ENCODE results near the gene ESF1. TPM values are rescaled to one million over a fixed set of nuclear protein-coding genes. Genes with fewer than 3 reads are reported as not detected.
A peak's percentile ranks its signal among the peaks of the same experiment; 100 is the strongest.

ESF1 gene
- total RNA-seq, 3 donors from 2014 or later: 33.0 to 35.0 (median 33.2) TPM

DNA sequence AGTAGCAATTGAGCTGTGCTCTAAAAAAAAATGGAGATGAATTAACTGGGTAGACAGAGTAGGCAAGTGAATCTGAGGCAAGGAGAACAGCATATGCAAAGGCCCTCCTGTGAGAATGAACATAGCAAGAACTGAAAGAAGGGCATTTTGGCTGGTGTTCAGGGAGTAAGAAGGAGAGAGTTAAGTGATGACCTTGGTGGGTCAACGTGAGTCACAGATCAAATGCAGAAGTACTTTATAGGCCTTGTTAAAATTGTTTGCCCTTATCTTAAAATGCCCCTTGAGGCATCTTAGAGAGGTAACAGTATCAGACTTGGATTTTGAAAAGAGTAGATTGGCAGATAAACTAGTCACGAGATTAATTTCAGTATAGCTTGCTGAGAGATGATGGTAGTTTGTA lies 24.7 kb upstream of the ESF1 start:
- H3K36me3 Mint-ChIP-seq (ENCODE audit: insufficient read depth): peaks cover 24% of the 10 kb centered on the region
- H3K27me3 Mint-ChIP-seq (ENCODE audit: low read depth): no peaks in the 10 kb centered on the region
- ATAC-seq: no peak
- peaks cover 1% of the 10 kb centered on the region for H3K4me1 Mint-ChIP-seq (ENCODE audit: low read depth)
- H3K4me3 Mint-ChIP-seq: no peak overlapping the region
- DNase-seq: no peak
- H3K9me3 Mint-ChIP-seq: no peaks in the 10 kb centered on the region

DNA sequence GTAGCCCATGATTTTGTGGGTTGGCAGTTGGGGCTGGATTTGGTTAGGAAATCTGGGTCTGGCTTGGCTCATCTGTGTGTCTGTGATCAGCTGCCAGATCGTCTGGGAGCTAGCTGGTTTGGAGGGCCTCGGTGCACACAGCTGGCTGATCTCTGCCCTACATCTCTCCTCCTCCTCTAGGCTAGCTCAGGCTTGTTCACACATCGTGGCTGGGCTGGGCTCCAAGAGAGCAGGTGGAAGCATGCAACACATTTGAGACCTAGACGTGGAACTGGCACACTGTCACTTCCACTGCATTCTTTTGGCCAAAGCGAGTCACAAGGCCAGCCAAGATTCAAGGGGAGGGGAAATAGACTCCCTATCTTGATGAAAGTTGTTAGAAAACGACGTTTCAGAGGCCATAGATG lies 16.0 kb upstream of the ESF1 start:
- no peak for ATAC-seq
- DNase-seq: no peak
- no peaks in the 10 kb centered on the region for H3K27me3 Mint-ChIP-seq (ENCODE audit: low read depth)
- no peak overlapping the region for H3K4me3 Mint-ChIP-seq
- H3K9me3 Mint-ChIP-seq: no peaks in the 10 kb centered on the region
- H3K36me3 Mint-ChIP-seq (ENCODE audit: insufficient read depth): peaks cover 43% of the 10 kb centered on the region
- peaks cover 3% of the 10 kb centered on the region for H3K4me1 Mint-ChIP-seq (ENCODE audit: low read depth)

DNA sequence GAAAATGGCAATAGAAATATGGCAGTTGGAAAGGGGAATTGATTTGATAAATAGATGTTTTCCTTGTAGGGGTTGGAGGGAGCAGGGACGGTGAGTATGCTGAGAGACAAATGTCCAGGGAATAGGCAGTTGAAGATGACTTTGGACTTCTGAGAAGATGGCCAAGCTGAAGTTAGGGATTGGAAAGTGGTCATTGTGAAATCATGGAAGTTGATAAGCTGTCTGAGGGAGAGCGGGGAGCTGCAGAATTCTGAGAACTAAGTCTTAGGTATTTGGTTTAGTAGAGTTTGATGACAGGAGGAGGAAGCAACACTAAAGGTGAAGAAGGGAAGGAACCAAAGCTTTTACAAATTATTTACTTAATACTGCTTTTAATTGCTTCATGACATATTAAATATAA lies 15.3 kb upstream of the ESF1 start:
- no peak for ATAC-seq
- no peak overlapping the region for H3K4me3 Mint-ChIP-seq
- H3K9me3 Mint-ChIP-seq: no peaks in the 10 kb centered on the region
- H3K4me1 Mint-ChIP-seq (ENCODE audit: low read depth): peaks cover 3% of the 10 kb centered on the region
- peaks cover 41% of the 10 kb centered on the region for H3K36me3 Mint-ChIP-seq (ENCODE audit: insufficient read depth)
- no peak for DNase-seq
- no peaks in the 10 kb centered on the region for H3K27me3 Mint-ChIP-seq (ENCODE audit: low read depth)

DNA sequence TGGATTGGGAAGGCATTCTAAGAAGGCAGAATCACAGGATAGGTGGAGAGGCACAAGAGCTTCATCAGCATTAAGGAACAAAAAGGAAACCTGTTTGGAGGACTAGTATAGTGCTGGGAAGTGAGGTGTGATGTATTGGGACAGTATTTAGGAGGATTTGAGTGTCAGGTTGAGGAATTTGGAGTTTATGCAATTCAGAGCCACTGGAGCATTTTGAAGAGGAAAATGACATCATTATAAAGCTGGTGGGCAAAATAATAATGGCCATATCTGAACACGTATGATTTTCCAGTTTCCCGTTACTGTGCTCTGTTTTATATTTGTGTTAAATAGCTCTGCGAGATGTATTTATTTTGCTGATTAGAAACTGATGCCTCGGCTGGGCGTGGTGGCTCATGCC lies 14.3 kb upstream of the ESF1 start:
- peaks cover 41% of the 10 kb centered on the region for H3K36me3 Mint-ChIP-seq (ENCODE audit: insufficient read depth)
- H3K4me1 Mint-ChIP-seq (ENCODE audit: low read depth): peaks cover 3% of the 10 kb centered on the region
- no peak overlapping the region for H3K4me3 Mint-ChIP-seq
- H3K27me3 Mint-ChIP-seq (ENCODE audit: low read depth): no peaks in the 10 kb centered on the region
- H3K9me3 Mint-ChIP-seq: no peaks in the 10 kb centered on the region
- no peak for ATAC-seq
- DNase-seq: no peak

DNA sequence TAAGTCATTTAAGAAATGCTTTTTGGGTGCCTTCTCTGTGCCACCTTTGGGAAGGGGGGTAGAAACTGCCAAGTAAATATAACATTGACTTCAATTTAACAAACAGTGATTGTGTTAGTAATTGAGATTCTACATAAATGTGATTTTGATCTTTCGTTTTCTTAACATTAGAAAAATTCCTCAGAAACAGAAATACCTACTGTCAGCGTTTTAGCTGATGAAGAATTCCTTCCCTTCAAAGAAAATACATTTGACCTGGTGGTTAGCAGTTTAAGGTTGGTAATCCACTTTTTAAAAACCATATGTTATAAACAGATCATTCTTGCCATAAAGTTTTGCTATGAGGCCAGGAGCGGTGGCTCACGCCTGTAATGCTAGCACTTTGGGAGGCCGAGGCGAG lies 9.9 kb upstream of the ESF1 start:
- Mint-ChIP-seq H3K4me1 (ENCODE audit: low read depth) (peaks cover 3% of the 10 kb centered on the region), H3K9me3 (no peaks in the 10 kb centered on the region), H3K36me3 (ENCODE audit: insufficient read depth) (peaks cover 51% of the 10 kb centered on the region)

DNA sequence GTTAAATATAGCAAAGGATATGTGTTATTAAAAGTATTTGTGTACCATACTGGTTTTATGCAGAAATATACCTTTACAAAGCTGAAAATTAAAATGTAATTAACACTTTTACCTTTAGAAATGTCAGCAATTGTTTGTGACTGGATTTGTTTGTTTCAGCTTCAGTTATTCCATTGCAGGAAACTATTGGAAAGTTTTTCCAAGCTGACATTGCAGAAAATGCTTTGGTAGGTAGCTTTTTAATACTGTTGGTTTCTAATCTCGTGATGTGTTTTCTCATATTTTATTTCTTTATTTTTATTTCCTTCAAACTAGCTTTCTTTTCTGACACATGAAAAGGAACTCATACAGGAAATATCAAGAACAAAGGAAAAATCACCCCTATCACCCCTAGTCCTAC lies 8.3 kb upstream of the ESF1 start:
- Mint-ChIP-seq H3K9me3 (no peaks in the 10 kb centered on the region), H3K4me3 (no peak overlapping the region), H3K27me3 (ENCODE audit: low read depth) (no peaks in the 10 kb centered on the region), H3K4me1 (ENCODE audit: low read depth) (peaks cover 6% of the 10 kb centered on the region), H3K36me3 (ENCODE audit: insufficient read depth) (peaks cover 46% of the 10 kb centered on the region)
- DNase-seq (no peak), ATAC-seq (no peak)

More for the DNA sequence above, 9.9 kb upstream of the ESF1 start:
- DNase-seq: no peak
- Mint-ChIP-seq H3K4me3 (no peak overlapping the region), H3K27me3 (ENCODE audit: low read depth) (no peaks in the 10 kb centered on the region)
- no peak for ATAC-seq

DNA sequence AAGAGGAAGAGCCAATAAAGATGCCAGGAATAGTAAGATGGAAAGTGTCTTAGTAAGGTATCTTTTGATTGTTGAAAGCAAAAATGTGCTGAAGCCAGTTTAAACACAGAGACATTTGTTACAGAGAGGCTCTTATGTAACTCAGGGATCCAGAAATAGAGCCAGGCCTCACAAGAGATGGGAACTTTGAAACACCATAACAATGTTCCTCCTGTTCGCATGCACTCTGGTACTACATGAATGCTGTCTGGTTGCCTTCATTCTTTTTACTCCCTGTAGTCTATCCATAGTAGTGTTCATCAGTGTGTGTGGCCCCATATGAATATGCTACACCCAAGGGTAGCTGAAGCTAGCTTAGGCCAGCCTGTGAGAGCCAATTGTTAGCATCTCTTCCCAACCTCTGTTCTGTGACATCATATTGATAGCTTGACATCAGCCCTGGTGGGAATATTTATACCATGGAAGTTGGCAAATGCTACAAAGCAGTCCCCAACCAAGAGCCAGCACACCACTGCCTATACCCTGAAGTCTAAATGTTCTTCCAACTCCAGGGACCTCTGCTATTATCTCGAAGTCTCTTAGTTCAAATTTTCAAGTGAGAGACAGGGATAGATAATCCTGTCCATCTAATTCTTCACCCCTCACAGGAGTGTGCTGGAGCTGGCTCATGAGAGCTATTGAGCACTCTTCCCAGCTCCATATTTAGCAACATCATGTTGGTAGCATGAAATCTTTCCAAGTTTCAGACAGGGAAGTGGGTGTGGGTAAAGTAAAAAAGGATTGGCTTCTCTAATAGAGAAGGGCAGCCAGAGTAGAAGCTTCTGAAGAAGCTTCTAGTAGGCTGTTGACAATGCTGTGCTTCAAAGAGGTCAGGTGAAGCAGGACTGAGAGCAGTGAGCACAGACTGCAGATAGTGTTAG lies 7.1 kb upstream of the ESF1 start:
- H3K36me3 Mint-ChIP-seq (ENCODE audit: insufficient read depth): peaks cover 47% of the 10 kb centered on the region
- no peak overlapping the region for H3K4me3 Mint-ChIP-seq

DNA sequence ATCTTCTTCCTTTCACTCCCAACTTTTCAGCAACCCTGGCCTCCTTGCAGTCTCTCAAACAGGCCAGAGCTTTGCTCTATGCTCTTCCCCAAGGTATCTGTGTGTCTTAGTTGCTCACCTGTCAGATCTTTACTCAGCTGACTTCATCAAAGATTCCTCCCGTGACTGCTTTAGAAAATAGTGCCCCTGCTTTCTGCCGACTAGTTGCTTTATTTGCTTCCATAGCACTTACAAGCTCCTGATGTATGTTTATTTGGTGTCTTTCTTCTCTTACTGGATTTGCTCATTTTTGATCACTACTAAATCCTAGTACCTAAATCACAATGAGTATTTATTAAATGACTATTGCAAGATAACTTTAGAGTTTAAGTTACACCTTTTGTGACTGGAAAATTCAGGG lies 6.0 kb upstream of the ESF1 start:
- DNase-seq (no peak), ATAC-seq (no peak)
- Mint-ChIP-seq H3K27me3 (ENCODE audit: low read depth) (no peaks in the 10 kb centered on the region), H3K4me3 (no peak overlapping the region), H3K4me1 (ENCODE audit: low read depth) (peaks cover 25% of the 10 kb centered on the region), H3K9me3 (no peaks in the 10 kb centered on the region), H3K36me3 (ENCODE audit: insufficient read depth) (peaks cover 39% of the 10 kb centered on the region)

More for the DNA sequence above, 7.1 kb upstream of the ESF1 start:
- peaks cover 15% of the 10 kb centered on the region for H3K4me1 Mint-ChIP-seq (ENCODE audit: low read depth)
- DNase-seq: no peak
- no peaks in the 10 kb centered on the region for H3K9me3 Mint-ChIP-seq
- ATAC-seq: no peak
- H3K27me3 Mint-ChIP-seq (ENCODE audit: low read depth): no peaks in the 10 kb centered on the region

DNA sequence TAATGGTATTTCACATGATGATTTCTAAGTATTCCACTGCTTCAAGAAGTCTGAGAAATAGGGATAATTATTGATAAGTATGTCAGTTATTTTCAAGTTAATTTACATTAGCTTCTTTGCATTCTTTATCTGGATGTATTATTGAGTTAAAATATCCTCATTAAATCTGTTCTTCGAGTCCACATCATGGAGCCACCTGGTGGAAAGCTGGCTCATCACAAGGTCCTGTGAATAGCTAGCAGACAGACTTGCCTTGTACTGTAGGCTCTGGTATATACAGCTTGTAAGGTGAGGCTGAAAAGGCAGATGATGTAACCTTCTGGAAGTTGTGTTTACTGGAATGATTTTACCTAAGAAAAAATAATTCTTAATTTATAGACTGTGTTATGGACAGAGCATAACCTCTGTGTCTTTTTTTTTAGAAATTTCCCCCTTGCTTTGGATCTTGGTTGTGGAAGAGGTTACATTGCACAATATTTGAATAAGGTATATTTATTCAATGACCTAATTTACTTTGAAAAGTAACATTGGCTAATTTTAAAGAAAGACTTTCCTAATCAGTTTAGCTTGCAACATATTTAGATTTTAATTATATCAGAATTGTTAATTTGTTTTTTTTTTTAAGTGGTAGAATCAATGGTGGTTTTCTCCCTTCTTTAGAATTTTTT lies 3.6 kb upstream of the ESF1 start:
- Mint-ChIP-seq H3K36me3 (ENCODE audit: insufficient read depth) (peaks cover 30% of the 10 kb centered on the region), H3K9me3 (no peaks in the 10 kb centered on the region), H3K4me1 (ENCODE audit: low read depth) (peaks cover 35% of the 10 kb centered on the region), H3K4me3 (no peak overlapping the region), H3K27me3 (ENCODE audit: low read depth) (no peaks in the 10 kb centered on the region)
- DNase-seq: peak; percentile 18
- no peak for ATAC-seq

DNA sequence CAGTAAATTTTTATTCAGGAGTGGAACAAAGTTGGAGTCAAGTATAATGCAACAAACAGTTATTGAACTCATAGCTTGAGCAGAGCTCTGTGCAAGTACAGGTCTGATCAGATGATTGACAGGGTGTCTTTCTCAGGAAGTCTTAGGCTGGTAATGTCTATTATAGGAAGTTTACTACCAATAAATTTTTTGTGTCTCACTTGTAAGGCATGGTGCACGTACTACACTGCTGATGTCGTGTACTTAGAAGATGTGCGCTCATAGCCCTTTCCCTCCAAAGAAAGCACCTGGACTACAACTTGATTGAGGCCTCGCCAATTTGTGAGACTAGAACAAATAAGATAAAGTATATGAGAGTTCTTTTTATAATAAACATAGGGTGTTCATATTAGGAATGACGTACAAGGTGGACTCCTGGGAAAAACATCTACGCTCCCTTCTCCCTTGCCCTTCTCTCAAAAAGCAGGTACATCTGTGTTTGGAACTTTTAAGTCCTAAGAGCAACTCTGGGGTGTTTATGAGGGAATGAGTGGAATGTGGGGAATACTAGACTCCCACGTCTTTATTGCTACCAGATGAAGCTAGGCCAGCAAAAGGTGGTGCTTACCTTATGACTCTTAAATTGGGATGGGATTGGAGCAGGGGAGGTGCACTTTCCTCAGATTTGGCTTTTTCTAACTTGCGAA lies 1.6 kb upstream of the ESF1 start:
- DNase-seq (no peak), ATAC-seq (no peak)
- H3K4me1 Mint-ChIP-seq (ENCODE audit: low read depth): peaks cover 45% of the 10 kb centered on the region
- no peaks in the 10 kb centered on the region for H3K27me3 Mint-ChIP-seq (ENCODE audit: low read depth)
- no peaks in the 10 kb centered on the region for H3K9me3 Mint-ChIP-seq
- H3K4me3 Mint-ChIP-seq: peak overlapping the region; percentile 94
- peaks cover 34% of the 10 kb centered on the region for H3K36me3 Mint-ChIP-seq (ENCODE audit: insufficient read depth)

DNA sequence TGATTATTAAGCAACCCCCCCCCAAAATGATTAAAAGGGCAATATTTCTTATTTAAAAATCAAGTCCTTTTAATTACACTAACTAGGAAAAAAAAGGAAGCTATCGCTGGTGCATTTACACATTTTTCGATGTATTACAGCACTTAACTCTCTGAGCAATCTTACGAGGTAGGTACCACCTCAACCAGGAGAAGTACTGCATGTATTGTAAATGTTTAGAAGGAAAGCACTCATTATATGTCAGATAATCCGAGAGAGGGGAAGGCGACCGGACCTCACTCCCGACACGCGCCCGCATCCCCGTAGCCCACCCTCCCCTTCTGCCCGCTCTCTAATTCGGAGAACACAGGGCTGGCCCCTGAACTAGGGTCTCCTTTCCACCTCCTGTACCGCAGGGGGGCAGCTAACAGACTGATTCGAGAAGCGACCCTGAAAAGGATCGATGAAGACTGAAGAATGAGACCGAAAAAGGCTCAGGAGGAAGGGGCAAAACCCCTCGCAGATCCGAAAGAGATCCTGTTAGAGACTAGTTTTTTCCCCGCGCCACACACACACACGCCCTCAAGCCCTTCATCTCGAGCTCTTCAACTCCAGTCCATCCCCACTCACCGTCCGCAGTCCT lies 337 bp downstream of the ESF1 start:
- Mint-ChIP-seq H3K27me3 (ENCODE audit: low read depth) (no peaks in the 10 kb centered on the region), H3K4me1 (ENCODE audit: low read depth) (peaks cover 55% of the 10 kb centered on the region), H3K36me3 (ENCODE audit: insufficient read depth) (peaks cover 27% of the 10 kb centered on the region), H3K9me3 (no peaks in the 10 kb centered on the region), H3K4me3 (peak overlapping the region; percentile 94)
- DNase-seq: peak; percentile 7
- ATAC-seq: peak; percentile 13 to 28

DNA sequence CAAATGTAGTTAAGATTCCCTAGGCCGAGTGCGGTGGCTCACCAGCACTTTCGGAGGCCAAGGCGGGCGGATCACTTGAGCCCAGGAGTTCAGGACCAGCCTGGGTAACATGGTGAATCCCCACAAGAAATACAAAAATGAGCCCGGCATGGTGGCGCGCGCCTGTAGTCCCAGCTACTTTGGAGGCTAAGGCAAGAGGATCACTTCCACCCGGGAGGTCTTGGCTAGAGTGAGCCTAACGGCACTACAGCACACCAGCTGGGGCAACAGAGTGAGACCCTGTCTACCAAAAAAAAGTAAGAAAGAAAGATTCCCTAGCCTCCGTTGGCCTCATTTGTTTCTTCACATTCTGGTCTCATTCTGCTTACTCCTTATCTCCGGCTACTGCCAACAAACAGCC lies 1.2 kb downstream of the ESF1 start:
- peak overlapping the region; percentile 94 for H3K4me3 Mint-ChIP-seq
- DNase-seq: no peak
- no peak for ATAC-seq
- peaks cover 27% of the 10 kb centered on the region for H3K36me3 Mint-ChIP-seq (ENCODE audit: insufficient read depth)
- H3K4me1 Mint-ChIP-seq (ENCODE audit: low read depth): peaks cover 57% of the 10 kb centered on the region
- H3K27me3 Mint-ChIP-seq (ENCODE audit: low read depth): no peaks in the 10 kb centered on the region
- no peaks in the 10 kb centered on the region for H3K9me3 Mint-ChIP-seq

DNA sequence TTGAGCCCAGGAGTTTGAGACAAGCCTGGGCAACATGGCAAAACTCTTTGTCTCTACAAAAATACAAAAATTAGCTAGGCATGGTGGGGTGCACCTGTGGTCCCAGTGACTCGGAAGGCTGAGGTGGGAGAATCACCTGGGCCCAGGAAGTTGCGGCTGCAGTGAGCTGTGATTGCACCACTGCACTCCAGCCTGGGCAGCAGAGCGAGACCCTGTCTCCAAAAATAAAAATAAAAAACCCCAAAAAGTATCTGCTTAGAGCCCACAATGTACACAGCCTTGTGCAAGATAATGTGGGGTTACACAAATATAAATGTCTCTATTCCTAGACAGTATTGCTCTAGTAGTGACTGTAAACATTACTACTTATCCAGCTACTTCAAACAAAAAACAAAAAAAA lies 5.9 kb downstream of the ESF1 start:
- H3K27me3 Mint-ChIP-seq (ENCODE audit: low read depth): no peaks in the 10 kb centered on the region
- DNase-seq (no peak), ATAC-seq (no peak)
- no peak overlapping the region for H3K4me3 Mint-ChIP-seq
- H3K9me3 Mint-ChIP-seq: no peaks in the 10 kb centered on the region
- H3K36me3 Mint-ChIP-seq (ENCODE audit: insufficient read depth): peaks cover 45% of the 10 kb centered on the region
- H3K4me1 Mint-ChIP-seq (ENCODE audit: low read depth): peaks cover 51% of the 10 kb centered on the region

DNA sequence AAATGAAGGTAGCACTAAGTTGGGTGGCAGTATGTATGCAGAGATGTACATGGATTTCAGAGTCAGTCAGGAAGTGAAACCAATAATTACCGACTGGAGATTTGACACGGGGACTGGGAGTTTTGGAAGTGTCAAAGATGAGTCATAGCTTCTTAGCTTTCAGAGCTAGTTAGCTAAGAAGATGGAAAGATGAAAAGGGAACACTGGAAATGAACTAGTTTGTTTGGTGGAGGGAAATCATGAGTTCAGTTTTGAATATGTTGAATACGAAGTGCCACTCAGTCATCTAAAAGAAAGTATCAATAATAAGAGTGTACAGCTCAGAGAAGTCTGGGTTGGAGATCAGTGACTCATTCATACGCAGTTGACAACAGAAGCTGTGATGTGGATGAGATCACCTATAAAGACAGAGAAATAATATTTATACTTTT lies 7.5 kb downstream of the ESF1 start:
- ATAC-seq: peak; percentile 84 to 88
- H3K4me3 Mint-ChIP-seq: no peak overlapping the region
- no peaks in the 10 kb centered on the region for H3K27me3 Mint-ChIP-seq (ENCODE audit: low read depth)
- peaks cover 45% of the 10 kb centered on the region for H3K36me3 Mint-ChIP-seq (ENCODE audit: insufficient read depth)
- H3K9me3 Mint-ChIP-seq: no peaks in the 10 kb centered on the region
- no peak for DNase-seq
- H3K4me1 Mint-ChIP-seq (ENCODE audit: low read depth): peaks cover 39% of the 10 kb centered on the region

Measured in activated T-cell treated with anti-CD3 and anti-CD28 coated beads, Interleukin-2, amount 50 U/mL, for 4 hours (primary cell).